Neutrophil (primary cell): ENCODE results near the gene ZNF385C.
"Not testable (repeated sequence)": the region's sequence is repeated elsewhere in the genome, so short reads cannot be mapped to it uniquely, and the experiment has no call there.

Experiments used
- H3K27ac ChIP-seq: fragments of 200-600 bp; sonication (generic); 2 replicates; pipeline ENCODE4 v1.5.1; 2016; ENCODE audit warnings: mild to moderate bottlenecking, moderate library complexity
- H3K27me3 ChIP-seq: fragments of 200-600 bp; sonication (generic); 2 replicates; pipeline ENCODE4 v1.6.0; 2016; ENCODE audit warnings: mild to moderate bottlenecking
- H3K36me3 ChIP-seq: fragments of 200-600 bp; sonication (generic); 2 replicates; pipeline ENCODE4 v1.5.1; 2017
- H3K4me1 ChIP-seq, 2 experiments: fragments of 200-600 bp in 1 of 2; sonication (generic) in 1 of 2; 1 replicate in 1 of 2; 2 replicates in 1 of 2; pipeline versions ENCODE4 v1.5.1 to v1.6.1; 2013 to 2016; ENCODE audit warnings: low read depth in 1 of 2, low read length in 1 of 2, mild to moderate bottlenecking in 1 of 2, moderate library complexity in 1 of 2; ENCODE audit not compliant: control insufficient read depth in 1 of 2, insufficient read depth in 1 of 2
- H3K4me3 ChIP-seq, 2 experiments: fragments of 200-600 bp in 1 of 2; sonication (generic) in 1 of 2; 1 replicate in 1 of 2; 2 replicates in 1 of 2; pipeline ENCODE4 v1.5.1; 2013 to 2016; ENCODE audit warnings: low read depth in 1 of 2, low read length in 1 of 2, mild to moderate bottlenecking in 1 of 2, moderate library complexity in 1 of 2
- H3K9me3 ChIP-seq: fragments of 200-600 bp; sonication (generic); 2 replicates; pipeline ENCODE4 v1.5.1; 2016
- TF ChIP-seq, protein P1 (sequence below): fragments of 200-600 bp; sonication (generic); IDR thresholded peaks from 2 replicates; pipeline ENCODE4 v1.5.1; 2016; ENCODE audit warnings: antibody characterized with exemption

ZNF385C gene

DNA sequence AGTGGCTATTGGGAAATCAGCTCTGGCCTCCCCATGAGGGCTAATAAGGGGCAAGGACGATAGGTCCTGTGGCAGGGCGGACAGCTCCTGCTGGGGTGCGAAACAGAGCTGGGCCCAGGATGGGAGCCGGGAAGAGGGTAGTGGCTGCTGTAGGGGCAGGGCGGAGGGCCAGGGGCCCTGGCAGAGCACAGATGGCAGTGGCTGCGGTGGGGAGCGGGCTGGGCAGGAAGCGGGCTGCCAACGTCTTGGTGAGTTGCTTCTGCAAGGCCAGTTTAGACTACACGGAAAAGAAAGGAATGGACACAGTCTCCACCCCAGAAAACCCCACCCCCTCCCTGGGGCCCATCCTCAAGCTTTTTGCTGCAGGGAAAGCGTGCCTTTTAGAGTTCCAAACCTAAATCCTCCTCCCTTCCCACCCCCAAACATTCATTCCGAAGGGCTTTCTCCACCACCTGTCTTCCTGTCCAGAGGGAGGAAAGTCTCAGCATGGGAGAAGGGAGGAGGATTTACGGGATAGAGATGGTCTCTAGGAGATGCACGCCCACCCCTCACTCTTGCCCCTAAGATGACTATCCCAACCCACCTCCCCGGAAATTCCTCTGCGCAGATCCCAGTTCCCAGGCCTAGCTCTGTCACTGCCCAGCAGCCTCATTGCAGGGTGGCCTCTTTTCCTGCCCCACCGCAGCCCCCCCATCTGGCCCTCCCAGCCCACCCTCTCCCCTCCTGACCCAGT is 71.2 kb downstream of the ZNF385C start:
- Histone ChIP-seq H3K4me3 (no peak overlapping the region), H3K4me1 (peaks cover 24 to 30% of the 10 kb centered on the region in 2 experiments), H3K9me3 (no peaks in the 10 kb centered on the region), H3K36me3 (peaks cover 12% of the 10 kb centered on the region), H3K27me3 (no peaks in the 10 kb centered on the region), H3K27ac (no peak overlapping the region)
- TF ChIP-seq, protein P1, sequence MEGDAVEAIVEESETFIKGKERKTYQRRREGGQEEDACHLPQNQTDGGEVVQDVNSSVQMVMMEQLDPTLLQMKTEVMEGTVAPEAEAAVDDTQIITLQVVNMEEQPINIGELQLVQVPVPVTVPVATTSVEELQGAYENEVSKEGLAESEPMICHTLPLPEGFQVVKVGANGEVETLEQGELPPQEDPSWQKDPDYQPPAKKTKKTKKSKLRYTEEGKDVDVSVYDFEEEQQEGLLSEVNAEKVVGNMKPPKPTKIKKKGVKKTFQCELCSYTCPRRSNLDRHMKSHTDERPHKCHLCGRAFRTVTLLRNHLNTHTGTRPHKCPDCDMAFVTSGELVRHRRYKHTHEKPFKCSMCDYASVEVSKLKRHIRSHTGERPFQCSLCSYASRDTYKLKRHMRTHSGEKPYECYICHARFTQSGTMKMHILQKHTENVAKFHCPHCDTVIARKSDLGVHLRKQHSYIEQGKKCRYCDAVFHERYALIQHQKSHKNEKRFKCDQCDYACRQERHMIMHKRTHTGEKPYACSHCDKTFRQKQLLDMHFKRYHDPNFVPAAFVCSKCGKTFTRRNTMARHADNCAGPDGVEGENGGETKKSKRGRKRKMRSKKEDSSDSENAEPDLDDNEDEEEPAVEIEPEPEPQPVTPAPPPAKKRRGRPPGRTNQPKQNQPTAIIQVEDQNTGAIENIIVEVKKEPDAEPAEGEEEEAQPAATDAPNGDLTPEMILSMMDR, result no peak

DNA sequence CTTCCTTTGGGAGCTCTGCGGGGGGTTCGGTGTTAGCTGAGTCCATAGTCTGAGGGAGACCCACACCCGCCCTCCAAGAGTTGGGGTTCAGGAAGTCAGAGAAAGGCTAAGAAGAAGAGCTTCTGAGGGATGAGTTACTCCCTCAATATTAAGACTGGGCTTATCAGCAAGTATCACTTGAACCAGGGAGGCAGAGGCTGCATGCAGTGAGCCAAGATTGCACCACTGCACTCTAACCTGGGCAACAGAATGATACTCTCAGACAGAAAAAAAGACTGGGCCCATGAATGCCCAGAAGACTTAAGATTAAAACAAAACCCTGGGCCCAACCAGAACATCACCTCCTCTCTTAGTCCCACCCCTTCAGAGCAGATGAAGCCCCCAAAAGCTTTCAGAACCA is 72.3 kb downstream of the ZNF385C start:
- Histone ChIP-seq H3K4me1 (peaks cover 31 to 35% of the 10 kb centered on the region in 2 experiments), H3K27ac (no peak overlapping the region), H3K4me3 (no peak overlapping the region), H3K9me3 (no peaks in the 10 kb centered on the region), H3K36me3 (peaks cover 19% of the 10 kb centered on the region), H3K27me3 (no peaks in the 10 kb centered on the region)
- TF ChIP-seq, protein P1, result no peak

- H3K9me3 ChIP-seq, result no peaks in the 10 kb centered on the region
- H3K36me3 ChIP-seq, result peaks cover 19% of the 10 kb centered on the region
- peak overlapping the region; percentile 83 for H3K27ac ChIP-seq
- no peaks in the 10 kb centered on the region for H3K27me3 ChIP-seq
- TF ChIP-seq, protein P1, result no peak
- H3K4me1 ChIP-seq, result peaks cover 39 to 43% of the 10 kb centered on the region in 2 experiments
- H3K4me3 ChIP-seq, result no peak overlapping the region
These were observed 73.1 kb downstream of the ZNF385C start for GRCh38 chr17:42025191-42025579.

- no peaks in the 10 kb centered on the region for H3K27me3 ChIP-seq
- TF ChIP-seq, protein P1, result no peak
- H3K36me3 ChIP-seq, result peaks cover 19% of the 10 kb centered on the region
- H3K27ac ChIP-seq, result peak overlapping the region; percentile 83
- H3K4me1 ChIP-seq, result peaks cover 44 to 51% of the 10 kb centered on the region in 2 experiments
- H3K4me3 ChIP-seq, result peak overlapping the region; percentile 13 to 30
- H3K9me3 ChIP-seq, result no peaks in the 10 kb centered on the region
These were observed 74.5 kb downstream of the ZNF385C start for GRCh38 chr17:42023524-42024349.

DNA sequence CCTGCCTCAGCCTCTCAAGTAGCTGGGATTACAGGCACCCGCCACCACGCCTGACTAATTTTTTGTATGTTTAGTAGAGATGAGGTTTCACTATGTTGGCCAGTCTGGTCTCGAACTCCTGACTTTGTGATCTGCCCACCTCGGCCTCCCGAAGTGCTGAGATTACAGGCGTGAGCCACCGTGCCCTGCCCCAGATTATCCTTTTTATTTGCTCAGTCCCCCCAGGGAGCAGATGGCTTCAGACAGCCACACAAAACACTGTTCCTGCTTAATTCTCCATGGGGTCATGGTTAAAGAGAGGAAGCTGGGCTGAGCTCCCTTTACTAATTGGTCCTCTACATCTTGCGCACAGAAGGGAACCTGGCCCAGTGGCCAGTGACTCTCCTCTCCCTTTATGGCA is 77.4 kb downstream of the ZNF385C start:
- H3K27me3 ChIP-seq, H3K9me3 ChIP-seq, H3K27ac ChIP-seq: not testable (repeated sequence)
- Histone ChIP-seq H3K4me1 (peaks cover 65 to 66% of the 10 kb centered on the region in 2 experiments), H3K4me3 (peak overlapping the region; percentile 73 to 91), H3K36me3 (peaks cover 19% of the 10 kb centered on the region)
